Pancreas (tissue), 10 donors: ENCODE results near the gene SERPINA1. TPM values are rescaled to one million over a fixed set of nuclear protein-coding genes. Genes with fewer than 3 reads are reported as not detected.
A peak's percentile ranks its signal among the peaks of the same experiment; 100 is the strongest.

Source experiments
- ATAC-seq, 4 donors: fragments of 200-7000 bp; cut with Tn5 transposase; one replicate each; pipeline versions ENCODE4 v1.8.0 to v1.9.1; 2020; ENCODE audit warnings: mild to moderate bottlenecking in 4 of 4, moderate library complexity in 4 of 4
- DNase-seq, 6 donors: peaks; one replicate each; pipeline ENCODE4 v3.0.0-alpha.2; 2020
- FAIRE-seq: peaks from 2 replicates; lab custom pipeline; 2012; peaks lifted over from hg19 to GRCh38; lab: Jason Lieb, UNC
- H3K27ac ChIP-seq, 4 donors: fragments of 200-600 bp; sonication (generic); 1 replicate in 3 of 4; 2 replicates in 1 of 4; pipeline versions ENCODE4 v1.5.0 to v1.8.0; 2020
- H3K27me3 ChIP-seq, 4 donors: fragments of 200-600 bp; one replicate each; pipeline ENCODE4 v1.8.0; 2021
- H3K36me3 ChIP-seq, 3 donors: fragments of 200-600 bp; sonication (generic) in 1 of 3; one replicate each; pipeline versions ENCODE4 v1.5.0 to v1.8.0; 2020 to 2021
- H3K4me1 ChIP-seq, 3 donors: fragments of 200-600 bp; one replicate each; pipeline ENCODE4 v1.8.0; 2021
- H3K4me3 ChIP-seq, 4 donors: fragments of 200-600 bp; sonication (generic) in 2 of 4; one replicate each; pipeline versions ENCODE4 v1.5.0 to v1.8.0; 2020 to 2021
- H3K9me3 ChIP-seq, 4 donors: fragments of 200-600 bp; one replicate each; pipeline ENCODE4 v1.8.0; 2021
- WGBS, 2 donors: extraction: QIAGEN DNeasy Blood & Tissue Kit; methylation state at CpG; one replicate each; pipeline ENCODE4 v1.1.7; 2013; 5-methylcytosine and 5-hydroxymethylcytosine counted together
- intact Hi-C, 3 donors: fragments of 100-400 bp; cut with DNase I; formaldehyde crosslinking; loops; one replicate each; pipeline versions ENCODE4 v1.11.1 to v1.14.2; 2022
- polyA plus RNA-seq, 2 donors: library from polyadenylated mRNA; stranded (reverse); fragments of 200-250 nt; gene quantifications; one replicate each; pipeline ENCODE4 v1.2.3, GENCODE V29; 2013
- total RNA-seq, 6 donors: library from RNA; stranded (reverse); fragmentation: NEBNext Ultra II Directional in 4 of 6; extraction: Animal tissue kit (Norgen Biotek cat#: 25700) in 4 of 6; gene quantifications; one replicate each; pipeline versions ENCODE4 v1.2.1 to v1.2.4, GENCODE V29; 2021 to 2023
- TF ChIP-seq, protein P1 (sequence below), 4 donors: fragments of 200-600 bp; sonication (generic) in 3 of 4; IDR thresholded peaks; one replicate each; pipeline versions ENCODE4 v1.5.0 to v1.8.0; 2021; ENCODE audit warnings: antibody characterized with exemption in 4 of 4
- donor health status: healthy with polysubstance abuse.
- donor health status: DM: no; HTN: no; CAD: no; lungs with moderate emphysema.
- donor health status: DM: no; HTN: no; CAD: no.
- donor health status: control.
- donor health status: control.
- donor health status: Bipolar disorder and iron deficiency.
- donor health status: DM: yes; HTN: yes; CAD: no.
- donor health status: DM: no; HTN: no; CAD: no.
- donor health status: DM: no; HTN: no; CAD: no.
- donor health status: DM: yes; HTN: yes; CAD: no.

SERPINA1 gene
- total and polyA plus RNA-seq, 8 donors, result 45.0 to 328 (median 170) TPM

- Histone ChIP-seq H3K27me3 (no peaks in the 10 kb centered on the region), H3K27ac (peak overlapping the region in 2 of 4 donors; percentile 52 to 56), H3K9me3 (no peaks in the 10 kb centered on the region), H3K4me1 (peaks cover 6 to 16% (median 15%) of the 10 kb centered on the region in 3 donors), H3K4me3 (no peak overlapping the region), H3K36me3 (no peaks in the 10 kb centered on the region)
- DNase-seq (no peak), FAIRE-seq (no peak), ATAC-seq (no peak)
- 72 to 79% methylated on average over 5 of the region's 5 CpGs for WGBS, 2 donors
- TF ChIP-seq, protein P1, sequence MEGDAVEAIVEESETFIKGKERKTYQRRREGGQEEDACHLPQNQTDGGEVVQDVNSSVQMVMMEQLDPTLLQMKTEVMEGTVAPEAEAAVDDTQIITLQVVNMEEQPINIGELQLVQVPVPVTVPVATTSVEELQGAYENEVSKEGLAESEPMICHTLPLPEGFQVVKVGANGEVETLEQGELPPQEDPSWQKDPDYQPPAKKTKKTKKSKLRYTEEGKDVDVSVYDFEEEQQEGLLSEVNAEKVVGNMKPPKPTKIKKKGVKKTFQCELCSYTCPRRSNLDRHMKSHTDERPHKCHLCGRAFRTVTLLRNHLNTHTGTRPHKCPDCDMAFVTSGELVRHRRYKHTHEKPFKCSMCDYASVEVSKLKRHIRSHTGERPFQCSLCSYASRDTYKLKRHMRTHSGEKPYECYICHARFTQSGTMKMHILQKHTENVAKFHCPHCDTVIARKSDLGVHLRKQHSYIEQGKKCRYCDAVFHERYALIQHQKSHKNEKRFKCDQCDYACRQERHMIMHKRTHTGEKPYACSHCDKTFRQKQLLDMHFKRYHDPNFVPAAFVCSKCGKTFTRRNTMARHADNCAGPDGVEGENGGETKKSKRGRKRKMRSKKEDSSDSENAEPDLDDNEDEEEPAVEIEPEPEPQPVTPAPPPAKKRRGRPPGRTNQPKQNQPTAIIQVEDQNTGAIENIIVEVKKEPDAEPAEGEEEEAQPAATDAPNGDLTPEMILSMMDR (IDR thresholded peaks at IDR 0.05), result no peak
- intact Hi-C loops, result no loop called here
Observed at GRCh38 chr14:94398536-94398935, 10.1 kb upstream of the SERPINA1 start.

DNA sequence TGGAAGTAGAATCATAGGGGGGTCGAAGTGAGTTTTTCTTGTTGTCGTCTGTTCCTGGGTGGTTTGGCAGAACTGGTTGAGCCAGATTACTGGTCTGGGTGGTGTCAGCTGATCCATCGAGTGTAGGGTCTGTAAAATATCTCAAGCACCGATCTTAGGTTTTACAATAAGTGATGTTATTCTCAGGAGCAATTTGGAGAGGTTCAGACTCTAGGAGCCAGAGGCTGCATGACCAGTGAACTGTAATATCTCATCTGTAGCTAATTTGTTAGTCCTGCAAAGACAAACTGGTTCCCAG lies 9.7 kb upstream of the SERPINA1 start:
- Histone ChIP-seq H3K36me3 (no peaks in the 10 kb centered on the region), H3K4me1 (peaks cover 6 to 18% (median 16%) of the 10 kb centered on the region in 3 donors), H3K9me3 (no peaks in the 10 kb centered on the region), H3K27ac (peak overlapping the region in 3 of 4 donors; percentile 13 to 56 (median 52)), H3K27me3 (no peaks in the 10 kb centered on the region), H3K4me3 (no peak overlapping the region)
- intact Hi-C loops, result no loop called here
- ATAC-seq (no peak), DNase-seq (no peak), FAIRE-seq (no peak)
- 26 to 30% methylated on average over 4 of the region's 4 CpGs for WGBS, 2 donors
- TF ChIP-seq, protein P1 (IDR thresholded peaks at IDR 0.05), result no peak

GRCh38 chr14:94397289-94398181 lies 9.1 kb upstream of the SERPINA1 start:
- H3K27ac ChIP-seq, result peak overlapping the region; percentile 13 to 64 (median 54)
- 56 to 61% methylated on average over 9 of the region's 9 CpGs for WGBS, 2 donors
- TF ChIP-seq, protein P1 (IDR thresholded peaks at IDR 0.05), result no peak

DNA sequence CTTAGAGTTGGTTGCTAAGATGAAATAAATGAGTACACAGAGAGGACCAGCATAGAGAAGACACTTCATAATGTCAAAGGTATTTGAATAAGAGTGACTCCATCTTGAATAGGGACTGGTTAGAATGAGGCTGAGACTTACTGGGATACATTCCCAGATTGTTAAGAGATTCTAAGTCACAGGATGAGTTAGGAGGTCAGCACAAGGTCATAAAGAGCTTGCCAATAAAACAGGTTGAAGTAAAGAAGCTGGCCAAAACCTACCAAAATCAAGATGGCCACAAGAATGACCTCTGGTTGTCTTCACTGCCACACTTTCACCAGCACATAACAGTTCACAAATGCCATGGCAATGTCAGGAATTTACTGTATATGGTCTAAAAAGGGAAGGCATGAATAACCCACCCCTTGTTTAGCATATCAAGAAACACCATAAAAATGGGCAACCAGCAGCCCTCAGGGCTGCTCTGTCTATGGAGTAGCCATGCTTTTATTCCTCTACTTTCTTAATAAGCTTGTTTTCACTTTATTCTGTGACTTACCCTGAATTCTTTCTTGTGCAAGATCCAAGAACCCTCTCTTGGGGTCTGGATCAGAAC lies 8.3 kb upstream of the SERPINA1 start:
- TF ChIP-seq, protein P1 (IDR thresholded peaks at IDR 0.05), result no peak
- H3K9me3 ChIP-seq, result no peaks in the 10 kb centered on the region
- no peak overlapping the region for H3K4me3 ChIP-seq
- no peaks in the 10 kb centered on the region for H3K36me3 ChIP-seq
- intact Hi-C loops, result no loop called here
- H3K4me1 ChIP-seq, result peaks cover 6 to 21% (median 16%) of the 10 kb centered on the region in 3 donors
- DNase-seq (no peak), ATAC-seq (no peak), FAIRE-seq (no peak)
- no peaks in the 10 kb centered on the region for H3K27me3 ChIP-seq
- H3K27ac ChIP-seq, result peak overlapping the region in 3 of 4 donors; percentile 64 to 77 (median 66)

More at GRCh38 chr14:94397289-94398181, 9.1 kb upstream of the SERPINA1 start:
- Histone ChIP-seq H3K9me3 (no peaks in the 10 kb centered on the region), H3K4me1 (peaks cover 6 to 18% (median 16%) of the 10 kb centered on the region in 3 donors), H3K27me3 (no peaks in the 10 kb centered on the region), H3K4me3 (no peak overlapping the region), H3K36me3 (no peaks in the 10 kb centered on the region)
- no peak for ATAC-seq
- intact Hi-C loops, result no loop called here
- DNase-seq, result no peak
- FAIRE-seq, result no peak
